OCI-LY7 (cell line): ENCODE results near the gene KRTDAP. TPM values are rescaled to one million over a fixed set of nuclear protein-coding genes. Genes with fewer than 3 reads are reported as not detected.

ENCODE experiments used
- BruUV-seq: library from RNA; stranded (reverse); fragments of 400-500 nt; replicated peaks from 2 replicates; lab custom pipeline; 2021; lab: Mats Ljungman, UMichigan
- CTCF ChIA-PET: fragments of 300-600 bp; sonication (Branson Sonifier 250); formaldehyde crosslinking; loops from one replicate; lab custom pipeline; 2022; ENCODE audit warnings: antibody characterized with exemption; ENCODE audit not compliant: unreplicated experiment; lab: Charles Lee
- POLR2A ChIA-PET: fragments of 300-600 bp; sonication (Branson Sonifier 250); formaldehyde crosslinking; loops from one replicate; lab custom pipeline; 2022; ENCODE audit warnings: antibody characterized with exemption; lab: Charles Lee
- DNase-seq: peaks from one replicate; pipeline ENCODE4 v3.0.0-alpha.2; 2015; ENCODE audit warnings: low spot score
- H2AFZ ChIP-seq: fragments of 200-600 bp; sonication (generic), shearing (Covaris generic); 2 replicates; pipeline ENCODE4 v1.6.1; 2014; ENCODE audit warnings: mild to moderate bottlenecking, antibody characterized with exemption, low read length, moderate library complexity
- H3K27ac ChIP-seq: fragments of 200-600 bp; sonication (generic); 2 replicates; pipeline ENCODE4 v1.5.1; 2014; ENCODE audit warnings: mixed run types, low read depth, mild to moderate bottlenecking, moderate library complexity, low read length, inconsistent platforms; ENCODE audit not compliant: poor library complexity, severe bottlenecking
- H3K36me3 ChIP-seq: fragments of 200-600 bp; sonication (generic); 2 replicates; pipeline ENCODE4 v1.6.1; 2014; ENCODE audit warnings: mild to moderate bottlenecking, antibody characterized with exemption, low read length, moderate library complexity, mixed read lengths; ENCODE audit not compliant: insufficient read depth
- H3K4me1 ChIP-seq: fragments of 200-600 bp; sonication (generic); 2 replicates; pipeline ENCODE4 v1.5.1; 2014; ENCODE audit warnings: mild to moderate bottlenecking, low read length; ENCODE audit not compliant: insufficient read depth, poor library complexity, severe bottlenecking
- H3K4me2 ChIP-seq: fragments of 200-600 bp; sonication (generic); 2 replicates; pipeline ENCODE4 v1.6.1; 2014; ENCODE audit warnings: mild to moderate bottlenecking, low read length
- H3K4me3 ChIP-seq: fragments of 200-600 bp; sonication (generic); 2 replicates; pipeline ENCODE4 v1.5.1; 2014; ENCODE audit warnings: mild to moderate bottlenecking, low read depth, low read length; ENCODE audit not compliant: poor library complexity, severe bottlenecking
- H3K79me2 ChIP-seq: fragments of 200-600 bp; sonication (generic); 2 replicates; pipeline ENCODE4 v1.6.1; 2016; ENCODE audit warnings: low read depth, mild to moderate bottlenecking, low read length, moderate library complexity, mixed read lengths; ENCODE audit not compliant: insufficient read depth
- H3K9me2 ChIP-seq: fragments of 200-600 bp; sonication (generic); 2 replicates; pipeline ENCODE4 v1.6.1; 2016; ENCODE audit warnings: mild to moderate bottlenecking, low read length, mixed read lengths; ENCODE audit not compliant: insufficient read depth
- H3K9me3 ChIP-seq: fragments of 200-600 bp; sonication (generic); 2 replicates; pipeline ENCODE4 v1.6.1; 2014; ENCODE audit warnings: mild to moderate bottlenecking, mixed run types, low read length, mixed read lengths
- H4K20me1 ChIP-seq: fragments of 200-600 bp; sonication (generic); 2 replicates; pipeline ENCODE4 v1.6.1; 2014; ENCODE audit warnings: mild to moderate bottlenecking, antibody characterized with exemption, low read length, moderate library complexity, mixed read lengths; ENCODE audit not compliant: insufficient read depth
- EZH2phosphoT487 ChIP-seq: fragments of 200-600 bp; sonication (generic); IDR thresholded peaks from 2 replicates; pipeline ENCODE4 v1.6.1; 2018; ENCODE audit warnings: low read depth, borderline replicate concordance, mild to moderate bottlenecking, mixed run types, antibody characterized with exemption, low read length, moderate library complexity, mixed read lengths
- intact Hi-C: fragments of 100-400 bp; cut with micrococcal nuclease; formaldehyde crosslinking; loops from one replicate; pipeline ENCODE4 v1.10.0; 2022; ENCODE audit not compliant: unreplicated experiment
- total RNA-seq, 2 experiments: library from RNA; depleted of rRNA in 1 of 2; stranded (reverse); fragments of >200 nt in 1 of 2; shearing (Covaris generic) in 1 of 2; gene quantifications; 2 replicates each; pipeline ENCODE4 v1.2.3, GENCODE V29; 2014 to 2022
- TF ChIP-seq, protein P1 (sequence below): fragments of 200-600 bp; sonication (generic); conservative IDR thresholded peaks from 2 replicates; pipeline ENCODE4 v1.5.1; 2014; ENCODE audit warnings: mild to moderate bottlenecking, antibody characterized with exemption, low read length, moderate library complexity, mixed read lengths

Gene KRTDAP
- total RNA-seq, 2 experiments from 2014 or later = not detected

DNA sequence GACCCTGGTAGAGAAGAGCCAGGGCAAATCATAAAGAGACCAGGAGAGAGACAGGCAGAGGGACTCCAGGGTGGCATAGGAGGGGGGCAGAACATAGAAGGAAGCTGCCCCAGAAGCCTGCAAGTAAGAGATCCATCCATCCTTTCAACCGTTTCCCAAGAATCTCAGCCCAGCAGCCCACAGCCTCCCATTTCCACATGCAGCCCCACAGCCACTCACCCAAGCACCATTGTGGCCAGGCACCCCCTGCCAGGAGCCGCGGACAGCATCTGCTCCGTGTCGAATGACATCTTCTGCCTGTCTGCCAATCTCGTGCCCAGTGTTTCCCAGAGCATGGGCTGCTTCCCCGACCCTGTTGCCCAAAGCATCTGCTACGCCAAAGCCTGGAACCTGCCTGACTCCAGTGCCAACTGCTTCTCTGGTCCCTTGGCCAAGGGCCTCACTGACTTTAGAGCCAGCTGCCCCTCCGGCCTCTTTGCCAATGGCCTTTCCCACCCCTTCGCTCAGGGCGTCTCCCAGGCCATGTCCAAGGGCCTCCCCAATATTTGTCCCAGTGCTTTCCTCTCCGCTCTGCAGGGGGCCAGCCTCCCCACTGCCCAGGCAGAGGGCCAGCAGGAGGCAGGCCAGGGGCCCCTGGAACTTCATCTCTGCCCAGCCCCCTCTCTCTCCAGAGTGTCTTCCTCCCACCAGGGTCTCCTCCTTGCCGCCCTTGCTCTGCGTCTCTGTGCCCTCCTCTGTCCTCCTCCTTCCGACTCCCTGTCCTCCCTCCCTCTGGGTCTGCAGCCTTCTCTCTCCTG, 22.8 kb upstream of the KRTDAP start:
- no TSS peak for BruUV-seq
- H3K4me2 ChIP-seq = no peak overlapping the region

DNA sequence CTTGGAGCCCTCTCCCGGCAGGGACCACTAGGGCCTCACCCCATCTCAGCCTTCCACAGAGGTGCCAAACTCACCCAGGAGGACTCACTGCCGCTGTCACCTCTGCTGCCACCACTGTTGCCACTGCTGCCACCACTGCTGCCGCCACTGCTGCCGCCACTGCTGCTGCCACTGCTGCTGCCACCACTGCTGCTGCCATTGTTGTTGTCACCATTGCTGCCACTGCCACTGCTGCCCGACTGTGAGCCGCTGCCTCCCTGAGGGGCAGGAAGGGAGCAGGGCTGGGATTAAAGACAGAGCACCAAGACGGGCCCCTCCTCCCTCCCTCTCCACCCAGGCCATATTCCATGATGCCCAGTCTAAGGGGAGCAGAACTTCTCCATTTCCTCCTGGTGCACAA, 21.1 kb upstream of the KRTDAP start:
- intact Hi-C loops = loop anchor here (2.0 kb wide), 1 partner anchor 81 kb away; no protein-coding TSS in a partner anchor
- Histone ChIP-seq H3K36me3 (no peaks in the 10 kb centered on the region), H3K4me2 (no peak overlapping the region), H3K4me1 (no peaks in the 10 kb centered on the region), H3K27ac (no peak overlapping the region), H3K9me3 (no peaks in the 10 kb centered on the region), H3K79me2 (no peaks in the 10 kb centered on the region), H2AFZ (no peak overlapping the region), H3K4me3 (no peak overlapping the region), H4K20me1 (no peaks in the 10 kb centered on the region), H3K9me2 (no peaks in the 10 kb centered on the region)
- ChIA-PET CTCF (no interaction called here), POLR2A (no interaction called here)
- BruUV-seq = no TSS peak
- TF ChIP-seq, protein P1, sequence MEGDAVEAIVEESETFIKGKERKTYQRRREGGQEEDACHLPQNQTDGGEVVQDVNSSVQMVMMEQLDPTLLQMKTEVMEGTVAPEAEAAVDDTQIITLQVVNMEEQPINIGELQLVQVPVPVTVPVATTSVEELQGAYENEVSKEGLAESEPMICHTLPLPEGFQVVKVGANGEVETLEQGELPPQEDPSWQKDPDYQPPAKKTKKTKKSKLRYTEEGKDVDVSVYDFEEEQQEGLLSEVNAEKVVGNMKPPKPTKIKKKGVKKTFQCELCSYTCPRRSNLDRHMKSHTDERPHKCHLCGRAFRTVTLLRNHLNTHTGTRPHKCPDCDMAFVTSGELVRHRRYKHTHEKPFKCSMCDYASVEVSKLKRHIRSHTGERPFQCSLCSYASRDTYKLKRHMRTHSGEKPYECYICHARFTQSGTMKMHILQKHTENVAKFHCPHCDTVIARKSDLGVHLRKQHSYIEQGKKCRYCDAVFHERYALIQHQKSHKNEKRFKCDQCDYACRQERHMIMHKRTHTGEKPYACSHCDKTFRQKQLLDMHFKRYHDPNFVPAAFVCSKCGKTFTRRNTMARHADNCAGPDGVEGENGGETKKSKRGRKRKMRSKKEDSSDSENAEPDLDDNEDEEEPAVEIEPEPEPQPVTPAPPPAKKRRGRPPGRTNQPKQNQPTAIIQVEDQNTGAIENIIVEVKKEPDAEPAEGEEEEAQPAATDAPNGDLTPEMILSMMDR = no peak
- TF ChIP-seq EZH2phosphoT487 = no peak
- no peak for DNase-seq

More for the DNA sequence above, 22.8 kb upstream of the KRTDAP start:
- H2AFZ ChIP-seq = no peak overlapping the region
- POLR2A ChIA-PET = no interaction called here
- H3K36me3 ChIP-seq = no peaks in the 10 kb centered on the region
- H4K20me1 ChIP-seq = no peaks in the 10 kb centered on the region
- H3K9me3 ChIP-seq = no peaks in the 10 kb centered on the region
- no peaks in the 10 kb centered on the region for H3K9me2 ChIP-seq
- no peak for DNase-seq
- H3K4me1 ChIP-seq = no peaks in the 10 kb centered on the region
- intact Hi-C loops = no loop called here
- CTCF ChIA-PET = no interaction called here
- TF ChIP-seq EZH2phosphoT487 = no peak
- TF ChIP-seq, protein P1 = no peak
- H3K27ac ChIP-seq = no peak overlapping the region
- H3K79me2 ChIP-seq = no peaks in the 10 kb centered on the region
- H3K4me3 ChIP-seq = no peak overlapping the region

DNA sequence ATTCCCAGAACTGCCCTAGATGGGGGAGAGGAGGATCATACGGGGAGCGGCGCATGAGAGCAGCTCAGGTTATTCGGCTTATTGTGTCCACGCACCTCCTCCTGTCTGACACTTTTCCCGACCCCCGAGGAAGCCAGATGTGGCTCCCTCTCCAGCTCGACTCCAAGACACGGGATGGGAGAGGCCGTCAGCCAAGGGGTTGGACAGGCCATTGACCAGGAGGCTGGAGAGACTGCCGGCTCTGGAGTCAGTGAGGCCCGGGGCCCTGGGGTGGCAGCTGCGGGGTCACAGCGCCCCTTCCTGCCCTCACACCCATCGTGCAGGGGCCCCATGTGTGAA, 20.3 kb upstream of the KRTDAP start:
- H3K4me1 ChIP-seq = no peaks in the 10 kb centered on the region
- intact Hi-C loops = loop anchor here (2.0 kb wide), 1 partner anchor 82 kb away; no protein-coding TSS in a partner anchor
- no peaks in the 10 kb centered on the region for H3K9me3 ChIP-seq
- no peaks in the 10 kb centered on the region for H4K20me1 ChIP-seq
- no peak overlapping the region for H3K27ac ChIP-seq
- no peak for TF ChIP-seq EZH2phosphoT487
- TF ChIP-seq, protein P1 = 0 out of 2 replicates have a peak, but pooled peaks have one; percentile 2
- no TSS peak for BruUV-seq
- no peaks in the 10 kb centered on the region for H3K36me3 ChIP-seq
- H3K79me2 ChIP-seq = no peaks in the 10 kb centered on the region
- no peak overlapping the region for H2AFZ ChIP-seq
- H3K4me2 ChIP-seq = no peak overlapping the region
- CTCF ChIA-PET = no interaction called here
- POLR2A ChIA-PET = no interaction called here
- no peak overlapping the region for H3K4me3 ChIP-seq
- no peaks in the 10 kb centered on the region for H3K9me2 ChIP-seq
- no peak for DNase-seq
